ENCODE results near the gene RIC8B.

Gene RIC8B

DNA sequence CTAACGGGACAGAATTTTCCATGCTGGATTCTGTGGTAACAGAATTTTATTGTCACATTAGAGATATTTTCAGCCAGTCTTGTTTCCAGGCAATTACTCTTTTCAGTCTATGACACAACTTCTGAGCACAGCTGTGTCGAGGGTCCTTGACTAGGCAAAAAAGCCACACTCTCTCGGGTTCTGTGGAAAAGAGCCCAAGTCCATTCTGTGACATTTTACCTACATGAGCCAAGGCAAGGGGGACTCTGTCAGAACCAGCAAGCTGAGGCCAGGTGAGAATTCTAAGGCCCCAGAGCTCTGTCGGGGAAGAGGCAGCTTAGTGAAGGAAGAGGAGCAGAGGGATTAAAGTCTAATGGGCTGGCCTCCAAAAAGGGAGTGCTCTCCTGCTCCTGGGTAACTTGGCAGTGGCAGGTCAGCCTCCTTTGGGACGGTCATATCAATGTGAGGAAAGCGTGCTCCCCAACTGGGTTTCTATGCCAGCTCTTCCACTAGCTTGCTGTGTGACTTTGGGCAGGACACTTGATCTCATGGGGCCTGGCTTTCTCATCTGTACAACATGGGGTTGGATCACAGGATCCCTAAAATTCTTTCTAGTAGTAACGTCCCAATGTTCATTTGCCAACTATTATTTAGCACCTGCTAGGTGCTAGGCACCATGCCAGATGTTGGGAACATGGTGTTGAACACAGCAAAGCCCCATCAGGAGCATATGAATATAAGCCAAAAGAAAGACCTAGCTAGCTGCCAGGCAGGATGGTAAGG lies 16.0 kb upstream of the RIC8B start:
- no peak for DNase-seq (ENCODE audit: low read depth)

DNA sequence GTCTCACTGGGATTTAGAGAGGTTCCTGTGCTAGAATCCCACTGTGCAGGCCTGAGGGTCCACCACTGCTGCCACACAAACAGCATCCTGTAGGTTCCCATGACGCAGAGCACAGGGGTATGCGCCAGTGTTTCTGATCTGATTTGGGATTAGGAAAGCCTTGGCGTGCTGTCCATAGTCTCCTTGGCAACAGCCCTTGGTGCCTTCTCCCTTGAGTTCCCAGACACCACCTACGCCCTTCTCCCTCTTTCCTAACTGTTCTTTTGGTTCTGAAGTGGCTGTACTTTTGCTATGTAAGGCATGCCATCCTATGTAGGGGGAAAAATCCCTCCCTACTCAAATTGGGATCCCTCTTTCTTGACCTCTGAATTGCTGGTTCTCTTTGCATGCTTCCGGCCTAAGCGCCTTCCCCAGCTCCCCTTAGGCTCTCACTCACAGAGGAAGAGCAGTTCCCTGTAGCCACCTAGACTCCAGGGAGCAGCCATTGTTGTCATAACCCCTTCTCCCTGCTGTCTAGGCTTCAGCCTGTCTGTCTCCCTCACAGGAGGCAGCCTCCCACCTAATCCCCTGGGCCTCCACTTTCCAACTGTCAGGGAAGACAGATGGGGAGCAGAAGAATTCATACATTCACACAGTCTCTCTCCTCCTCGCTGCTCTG lies 14.8 kb upstream of the RIC8B start:
- DNase-seq (ENCODE audit: low read depth), result no peak

DNA sequence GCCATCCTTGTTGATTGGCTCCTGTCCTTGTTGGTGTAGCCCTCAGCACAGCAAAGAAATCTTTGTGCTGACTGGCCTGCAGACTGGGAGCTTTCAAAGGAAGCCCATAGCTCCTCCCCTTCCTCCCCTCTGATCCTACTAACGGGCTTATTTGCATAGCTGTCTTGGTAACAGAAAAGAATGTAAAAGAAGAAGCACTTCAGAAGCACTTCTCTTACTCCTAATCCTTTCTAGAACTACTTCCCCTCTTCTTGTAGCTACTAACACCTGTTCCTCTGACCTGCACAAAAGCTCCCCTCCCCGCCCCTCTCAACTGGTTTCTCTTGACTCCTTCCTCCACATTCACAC lies 14.3 kb upstream of the RIC8B start:
- no peak for DNase-seq (ENCODE audit: low read depth)

DNA sequence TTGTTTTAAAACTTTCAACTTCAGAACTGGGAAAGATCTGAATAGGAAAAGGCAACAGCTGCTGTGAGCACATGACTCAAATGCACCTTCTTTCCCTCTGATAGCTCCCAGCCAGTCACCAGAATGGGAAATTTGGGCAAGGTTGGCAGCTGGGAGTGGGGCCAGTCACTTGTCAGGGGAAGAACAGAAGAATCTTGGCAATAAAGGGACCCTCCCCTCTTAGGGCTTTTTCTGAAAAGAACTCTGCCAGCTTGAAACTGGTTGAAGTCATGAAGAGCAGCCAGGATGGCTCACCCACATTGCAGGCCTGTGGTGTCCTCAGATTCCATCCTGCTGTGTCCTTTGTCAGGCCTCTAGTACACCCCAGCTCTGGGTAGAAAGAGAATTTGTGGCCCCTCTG lies 10.3 kb upstream of the RIC8B start:
- no peak for DNase-seq (ENCODE audit: low read depth)

DNA sequence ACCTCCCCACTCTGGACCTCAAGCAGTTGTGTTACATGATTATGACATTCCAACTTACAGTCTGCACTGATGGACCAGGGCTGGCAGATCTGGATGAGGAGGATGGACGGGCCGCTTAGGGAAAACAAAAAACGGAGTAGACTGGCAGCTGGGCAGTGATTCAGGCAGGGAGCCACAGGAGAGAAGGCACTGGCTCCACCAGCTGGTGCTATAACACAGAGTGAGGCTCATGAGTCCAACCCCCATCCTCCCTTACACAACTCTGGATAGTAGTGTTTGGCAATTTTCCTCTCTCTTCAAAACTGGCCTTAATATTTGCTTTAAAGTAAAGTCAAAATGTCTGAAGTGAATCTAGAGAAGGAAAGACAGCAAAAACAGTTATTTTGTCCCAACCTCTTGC lies 9.7 kb upstream of the RIC8B start:
- no peak for DNase-seq (ENCODE audit: low read depth)

DNA sequence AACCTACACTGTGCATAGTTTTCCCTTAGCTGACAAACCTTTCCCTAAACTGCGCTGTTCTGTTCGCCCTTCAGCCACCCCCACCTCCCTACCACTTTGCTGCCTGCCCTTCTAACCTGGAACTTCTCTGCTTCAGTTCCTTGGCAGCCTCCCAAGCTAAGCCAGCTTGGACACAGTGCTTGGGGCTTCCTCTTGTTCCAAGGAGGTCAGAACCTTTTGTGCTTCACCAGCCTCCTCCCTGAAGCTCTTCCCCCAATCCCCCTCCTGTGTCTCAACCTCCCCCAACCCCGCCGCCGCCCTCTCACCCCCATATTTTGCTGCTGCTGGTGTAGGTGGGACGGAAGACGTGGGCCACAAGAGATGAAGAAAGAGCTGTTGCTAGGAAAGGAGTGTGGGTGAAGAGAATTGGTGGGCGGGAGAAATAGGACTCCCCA lies 8.1 kb upstream of the RIC8B start:
- DNase-seq (ENCODE audit: low read depth), result no peak

DNA sequence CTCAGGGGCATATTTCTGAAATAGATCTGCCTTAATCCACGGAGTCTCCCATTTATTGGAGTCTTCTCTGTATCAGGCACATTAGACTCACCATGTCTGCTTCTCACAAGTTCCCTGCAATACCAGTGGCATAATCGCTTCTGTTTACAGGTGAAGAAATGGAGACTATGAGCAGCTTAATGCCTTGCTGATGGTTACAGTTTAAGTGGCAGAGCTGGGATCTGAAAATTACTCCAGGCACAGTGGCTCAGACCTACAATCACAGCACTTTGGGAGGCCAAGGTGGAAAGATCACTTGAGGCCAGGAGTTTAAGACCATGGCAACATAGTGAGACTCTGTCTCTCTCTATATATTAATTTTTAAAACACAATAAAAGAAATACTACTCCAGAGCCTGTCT lies 7.3 kb upstream of the RIC8B start:
- no peak for DNase-seq (ENCODE audit: low read depth)

DNA sequence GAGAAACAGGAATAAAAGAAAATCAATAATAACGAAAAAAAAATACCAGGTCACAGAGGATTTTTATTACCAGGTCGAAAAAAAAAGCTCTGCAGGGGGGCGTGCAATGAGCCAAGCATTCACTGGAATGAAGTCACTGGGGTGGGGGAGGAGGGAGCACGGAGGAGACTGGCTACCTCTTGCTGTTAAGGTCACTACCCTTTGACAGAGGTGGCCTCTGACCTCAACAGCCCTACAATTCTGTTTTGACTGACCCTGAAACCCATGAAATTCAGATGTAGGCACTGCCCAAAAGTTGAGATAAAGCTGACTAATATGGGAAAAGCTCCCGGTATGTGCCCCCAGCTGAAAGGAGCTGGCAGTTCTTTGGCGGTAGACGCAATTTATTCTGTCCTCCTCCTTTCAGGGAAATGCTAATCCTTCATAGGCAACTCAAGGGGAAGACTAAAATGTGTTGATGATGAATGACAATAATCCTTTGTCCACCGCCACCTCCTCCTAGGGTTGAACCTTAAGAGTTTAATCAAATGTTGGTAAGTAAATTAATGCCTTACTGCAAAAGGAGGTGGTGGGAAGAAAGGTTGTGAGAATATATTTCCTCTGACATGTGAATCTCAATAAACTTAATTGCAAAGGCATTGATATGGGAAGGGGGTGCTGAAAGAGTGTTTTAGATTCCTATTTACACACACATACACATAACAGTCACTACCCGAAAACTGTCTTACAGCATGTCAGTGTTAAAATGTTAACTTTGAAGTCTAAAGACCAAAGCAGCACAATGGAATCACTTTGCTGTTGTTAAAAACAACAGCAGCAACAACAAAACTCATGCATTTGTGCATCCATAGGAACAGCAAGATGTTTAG lies 6.3 kb upstream of the RIC8B start:
- no peak for DNase-seq (ENCODE audit: low read depth)

DNA sequence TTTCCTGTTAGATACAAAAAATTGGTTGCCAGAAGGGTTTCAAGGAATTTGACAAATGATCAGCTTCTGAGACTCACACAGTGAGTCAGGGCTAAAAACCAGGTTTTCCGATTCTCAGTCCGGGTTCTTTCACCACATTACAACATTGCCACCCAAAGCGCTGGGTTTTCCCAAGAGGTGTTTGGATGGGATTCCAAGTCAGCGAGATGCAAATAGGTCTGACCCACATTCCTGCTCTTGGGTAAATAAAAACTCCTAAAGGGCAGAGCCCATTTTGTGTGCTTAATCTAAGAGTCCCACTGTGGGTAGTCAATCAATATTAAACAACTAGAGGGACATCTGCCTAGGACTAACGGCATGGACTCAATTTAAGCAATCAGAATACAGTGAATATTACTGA lies 5.4 kb upstream of the RIC8B start:
- no peak for DNase-seq (ENCODE audit: low read depth)

DNA sequence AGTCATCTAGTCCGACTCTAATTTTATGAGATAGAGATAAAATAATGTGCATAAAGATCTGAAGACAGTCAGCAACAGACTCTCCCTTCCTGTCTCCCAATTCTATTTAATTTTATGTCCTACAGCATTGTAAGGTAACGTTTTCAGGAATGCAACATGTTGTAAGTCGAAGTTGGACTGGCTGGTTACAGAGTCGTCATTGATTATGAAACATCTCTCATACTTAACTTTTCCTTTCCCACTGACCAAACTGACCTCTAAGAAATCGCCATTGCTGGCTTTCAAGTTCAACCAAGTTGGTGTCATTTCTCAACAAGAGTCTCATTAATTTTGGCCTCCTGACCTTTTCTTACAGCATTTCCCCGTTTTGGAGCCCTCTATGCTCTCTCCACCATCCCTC lies 4.9 kb upstream of the RIC8B start:
- no peak for DNase-seq (ENCODE audit: low read depth)

DNA sequence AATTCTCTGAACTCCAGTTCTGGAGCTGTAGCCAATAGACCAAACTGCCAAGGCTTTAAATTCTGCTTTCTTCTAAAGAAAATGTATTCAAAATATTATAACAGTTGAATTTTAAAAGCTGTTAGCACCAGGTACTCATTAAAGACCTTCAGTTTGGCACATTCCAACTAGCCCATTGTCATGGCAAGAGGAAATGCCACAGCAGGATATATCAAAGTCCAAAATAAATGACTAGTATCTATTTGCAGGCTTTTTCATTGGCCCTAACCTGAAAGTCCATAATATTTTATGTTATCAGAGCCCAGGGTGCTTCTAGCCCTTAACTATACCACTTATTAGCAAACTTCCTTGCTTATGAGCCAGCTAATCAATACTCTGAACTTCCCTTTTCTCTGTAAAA lies 3.1 kb upstream of the RIC8B start:
- DNase-seq (ENCODE audit: low read depth), result no peak

DNA sequence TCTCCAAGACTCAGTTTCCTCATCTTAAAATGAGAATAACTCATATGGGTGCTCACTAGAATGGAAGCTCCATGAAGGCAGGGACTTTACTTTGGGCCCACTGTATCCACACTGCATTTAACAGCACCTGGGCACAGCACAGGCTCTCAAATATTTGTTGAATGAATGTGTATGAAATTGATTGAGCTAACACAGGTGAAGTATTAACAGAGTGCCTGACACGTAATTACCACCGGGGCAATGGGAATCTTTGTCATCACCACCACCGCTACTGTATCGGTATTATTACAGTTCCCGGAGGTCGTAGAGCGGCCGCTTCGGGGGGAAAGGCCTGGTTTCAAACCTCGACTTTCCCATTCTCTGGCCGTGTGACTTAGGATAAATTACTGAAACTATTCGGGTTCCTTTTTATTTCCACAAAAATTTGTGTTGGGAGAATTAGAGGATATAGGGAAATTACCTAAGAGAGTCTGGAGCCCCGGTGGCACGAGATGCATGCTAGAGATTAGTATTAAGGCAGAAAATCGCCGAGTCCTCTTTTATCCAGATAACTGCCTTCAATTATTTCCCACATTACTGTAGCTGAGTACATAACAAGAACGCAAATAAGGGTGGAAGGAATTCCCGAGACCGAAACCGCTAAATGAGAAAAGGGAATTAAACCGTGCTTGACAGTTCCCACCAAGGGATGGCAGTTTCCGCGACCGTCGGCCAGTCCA lies 1.0 kb upstream of the RIC8B start:
- DNase-seq (ENCODE audit: low read depth), result no peak

DNA sequence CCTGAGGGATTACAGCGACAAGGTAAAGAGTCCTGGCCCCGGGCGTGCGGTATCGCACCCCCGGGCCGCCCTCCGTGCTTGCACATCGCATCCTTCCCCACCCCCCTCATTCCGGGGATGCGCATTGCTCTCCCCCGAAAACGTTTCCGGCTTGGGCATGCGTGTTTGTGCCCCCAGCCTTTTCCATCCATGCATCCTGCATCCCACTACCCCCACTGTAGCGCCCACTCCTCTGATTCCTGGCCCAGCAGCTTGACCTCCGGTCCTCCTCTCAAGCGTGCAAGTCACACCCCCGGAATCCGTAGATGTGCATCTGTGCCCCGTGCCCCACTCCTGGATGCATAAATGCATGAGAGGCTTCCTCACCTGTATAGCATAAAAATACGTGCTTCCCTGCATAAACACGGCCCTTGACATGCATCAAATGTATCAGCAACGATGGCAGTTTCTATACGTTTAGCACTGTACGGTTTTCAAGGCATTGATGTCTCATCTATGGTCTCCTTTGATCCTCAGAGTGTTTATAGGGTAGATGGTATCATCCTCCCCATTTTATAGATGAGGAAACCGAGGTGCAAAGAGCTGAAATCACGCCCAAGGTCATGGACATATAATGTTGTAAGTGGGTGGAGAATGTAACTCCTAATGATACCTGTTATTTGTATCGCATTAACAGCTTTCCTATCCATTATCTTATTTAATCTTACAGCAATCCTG lies 484 bp downstream of the RIC8B start:
- DNase-seq (ENCODE audit: low read depth), result no peak

DNA sequence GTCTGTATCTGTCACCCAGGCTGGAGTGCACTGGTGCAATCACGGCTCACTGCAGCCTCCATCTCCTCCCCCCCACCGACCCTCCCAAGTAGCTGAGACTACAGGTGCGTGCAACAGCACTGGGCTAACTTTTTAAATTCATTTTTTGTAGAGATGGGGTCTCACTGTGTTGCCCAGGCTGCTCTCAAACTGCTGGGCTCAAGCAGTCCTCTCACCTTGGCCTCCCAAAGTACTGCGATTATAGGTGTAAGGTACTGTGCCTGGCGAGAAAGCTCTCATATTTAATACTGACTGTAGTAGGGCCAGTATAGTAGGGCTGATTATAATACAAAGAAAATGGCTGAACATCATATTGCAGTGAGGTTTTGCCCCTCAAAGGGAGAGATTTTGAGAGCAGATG lies 2.4 kb downstream of the RIC8B start:
- no peak for DNase-seq (ENCODE audit: low read depth)

DNA sequence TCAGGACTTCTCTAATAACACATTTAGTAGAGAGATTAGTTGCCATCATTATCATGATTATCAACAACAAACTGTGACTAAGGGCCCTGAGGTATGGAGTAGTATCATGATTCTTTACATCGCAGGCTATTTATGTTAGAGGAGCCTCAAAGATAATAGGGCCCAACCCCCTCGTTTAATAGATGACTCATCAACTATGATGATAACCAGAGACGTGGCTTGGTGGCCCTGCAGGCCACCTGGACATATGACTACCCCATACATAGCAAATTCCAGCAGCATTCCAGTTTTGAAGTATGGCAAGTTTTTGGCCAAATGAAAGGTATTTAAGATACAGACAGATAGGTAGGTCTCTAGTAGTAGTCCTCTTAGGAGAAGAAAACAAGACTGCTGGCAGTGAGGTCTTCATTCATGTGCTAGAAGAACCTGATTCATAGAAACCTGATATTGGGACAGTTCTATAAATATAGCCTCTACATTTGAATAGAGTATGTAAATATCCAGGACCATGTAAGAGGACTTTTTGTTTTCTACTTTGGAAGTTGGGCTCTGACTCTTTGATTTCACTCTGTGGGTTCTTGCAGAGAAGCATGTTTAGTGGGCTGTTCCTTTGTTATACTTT lies 5.6 kb downstream of the RIC8B start:
- no peak for DNase-seq (ENCODE audit: low read depth)

DNA sequence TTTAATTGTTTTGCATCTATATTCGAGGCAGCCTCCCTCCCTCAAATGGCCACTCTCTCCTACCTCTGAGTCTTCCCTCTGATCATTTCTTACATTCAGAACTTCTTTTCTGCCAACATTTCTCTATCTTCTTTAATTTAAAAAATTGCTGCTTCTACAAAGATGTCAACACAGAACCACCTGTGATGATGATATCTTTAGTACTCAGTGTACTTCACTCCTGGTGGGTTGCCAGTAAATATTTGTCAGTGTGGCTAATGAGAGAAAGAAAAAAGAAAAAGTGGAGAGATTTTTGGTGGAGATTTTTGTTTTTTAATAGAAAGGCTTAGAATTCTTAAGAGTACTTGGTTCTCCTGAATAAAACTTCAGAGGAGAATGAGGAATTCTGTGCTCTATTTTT lies 8.1 kb downstream of the RIC8B start:
- no peak for DNase-seq (ENCODE audit: low read depth)

DNA sequence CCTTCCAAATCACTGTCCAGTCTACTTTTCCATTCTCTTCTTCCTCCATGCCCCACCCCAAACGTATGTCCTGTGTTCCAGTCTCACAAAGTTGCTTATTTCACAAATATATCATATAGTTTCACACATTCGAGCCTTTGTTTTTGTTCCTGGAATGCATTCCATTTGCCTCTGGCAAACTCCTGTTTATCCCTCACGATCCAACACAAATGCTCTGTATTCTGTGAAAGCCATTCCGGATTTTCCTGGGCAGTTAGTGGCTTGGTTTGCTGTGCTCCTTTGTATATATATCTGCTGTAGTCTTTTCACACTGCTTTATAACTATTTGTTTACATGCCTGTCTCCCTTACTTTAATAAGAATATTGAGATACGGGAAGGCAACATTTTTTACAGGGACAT lies 9.0 kb downstream of the RIC8B start:
- DNase-seq (ENCODE audit: low read depth), result no peak

DNA sequence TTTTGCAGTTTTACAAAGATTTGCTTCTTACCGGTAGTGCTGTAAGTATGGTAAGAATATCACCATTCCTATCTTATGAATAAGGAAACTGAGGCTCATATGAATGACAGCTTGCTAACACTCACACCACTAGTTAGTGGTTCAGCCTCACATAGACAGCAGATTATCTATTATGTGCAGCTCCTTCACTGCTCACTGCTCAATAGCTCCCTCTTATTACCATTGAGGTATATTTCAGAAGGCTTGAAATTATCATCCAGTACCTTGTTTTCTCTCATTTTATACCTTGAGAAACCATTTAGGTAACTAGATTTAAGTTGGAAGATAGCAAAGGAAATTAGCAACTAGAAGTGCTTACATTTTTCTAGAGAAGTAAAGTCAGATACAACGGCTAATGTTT lies 15.5 kb downstream of the RIC8B start:
- no peak for DNase-seq (ENCODE audit: low read depth)

DNA sequence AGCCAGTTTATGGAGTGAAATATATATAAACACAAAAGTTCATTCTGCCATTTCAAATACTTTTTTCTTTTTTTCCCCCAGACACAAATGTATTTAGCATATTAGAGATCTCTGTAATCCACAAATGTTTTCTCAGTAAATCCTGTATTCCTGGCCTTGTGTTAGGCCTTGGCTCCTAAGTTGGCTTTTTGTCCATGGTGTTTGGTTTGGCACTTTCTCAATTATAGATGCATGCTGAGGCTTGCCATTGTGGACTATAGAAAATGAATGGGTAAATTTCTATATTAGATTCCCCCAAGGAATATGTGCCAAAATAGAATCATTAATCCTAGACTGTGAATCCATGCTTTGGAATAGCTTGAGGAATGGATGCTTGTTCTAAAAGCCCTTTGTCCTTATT lies 17.0 kb downstream of the RIC8B start:
- DNase-seq (ENCODE audit: low read depth), result no peak

DNA sequence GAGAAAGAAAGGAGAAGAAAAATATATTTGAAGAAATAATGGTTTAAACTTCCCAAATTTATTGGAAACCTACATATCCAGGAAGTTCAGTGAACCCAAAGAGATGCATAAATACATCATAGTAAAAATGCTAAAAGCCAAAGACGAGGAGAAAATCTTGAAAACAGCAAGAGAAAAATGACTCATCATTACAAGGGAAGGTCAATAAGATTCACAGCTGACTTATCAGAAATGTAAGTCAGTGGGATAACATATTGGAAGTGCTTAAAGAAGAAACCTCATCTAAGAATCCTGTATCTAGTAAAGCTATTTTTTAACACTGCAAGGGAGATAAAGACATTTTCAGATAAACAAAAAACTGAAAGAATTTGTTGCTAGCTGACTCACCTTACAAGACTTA lies 19.9 kb downstream of the RIC8B start:
- no peak for DNase-seq (ENCODE audit: low read depth)

DNA sequence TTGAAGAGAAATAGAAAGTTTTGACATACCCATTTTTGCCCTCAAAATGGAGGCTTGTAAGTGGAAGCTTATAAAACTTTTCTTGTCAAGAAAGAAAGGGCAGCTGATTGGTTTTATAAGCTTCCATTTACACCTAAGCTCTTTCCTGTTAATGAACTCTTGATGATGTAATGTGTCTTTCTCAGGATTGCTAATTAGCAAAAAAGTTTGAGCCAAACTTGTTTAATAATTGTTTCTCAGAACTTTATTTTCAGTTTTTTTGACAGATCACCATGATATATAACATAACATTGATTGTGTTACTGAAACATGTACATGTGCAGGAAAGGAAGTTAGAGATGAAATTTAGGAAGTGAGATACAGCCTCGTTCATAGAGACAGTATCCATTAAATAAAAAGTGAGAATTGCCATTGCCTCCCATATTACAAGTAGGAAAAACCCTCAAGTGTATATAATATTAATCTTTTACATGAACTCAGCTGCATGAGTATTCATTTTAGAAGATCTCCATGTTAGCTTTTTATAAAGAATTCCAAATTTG lies 26.8 kb downstream of the RIC8B start:
- DNase-seq (ENCODE audit: low read depth), result no peak
